HEK293 (cell line): ENCODE data around the gene ACSS1.

Experiments
- ZNF112 ChIP-seq: fragments of 450-650 bp; formaldehyde crosslinking; IDR thresholded peaks from 2 replicates; pipeline ENCODE4 v1.5.0; 2017; ENCODE audit warnings: missing biosample characterization, missing genetic modification characterization
- TF ChIP-seq, protein P1 (sequence below): fragments of 450-650 bp; formaldehyde crosslinking; IDR thresholded peaks from 2 replicates; pipeline ENCODE4 v1.5.1; 2016; ENCODE audit warnings: missing biosample characterization, missing genetic modification characterization

DNA sequence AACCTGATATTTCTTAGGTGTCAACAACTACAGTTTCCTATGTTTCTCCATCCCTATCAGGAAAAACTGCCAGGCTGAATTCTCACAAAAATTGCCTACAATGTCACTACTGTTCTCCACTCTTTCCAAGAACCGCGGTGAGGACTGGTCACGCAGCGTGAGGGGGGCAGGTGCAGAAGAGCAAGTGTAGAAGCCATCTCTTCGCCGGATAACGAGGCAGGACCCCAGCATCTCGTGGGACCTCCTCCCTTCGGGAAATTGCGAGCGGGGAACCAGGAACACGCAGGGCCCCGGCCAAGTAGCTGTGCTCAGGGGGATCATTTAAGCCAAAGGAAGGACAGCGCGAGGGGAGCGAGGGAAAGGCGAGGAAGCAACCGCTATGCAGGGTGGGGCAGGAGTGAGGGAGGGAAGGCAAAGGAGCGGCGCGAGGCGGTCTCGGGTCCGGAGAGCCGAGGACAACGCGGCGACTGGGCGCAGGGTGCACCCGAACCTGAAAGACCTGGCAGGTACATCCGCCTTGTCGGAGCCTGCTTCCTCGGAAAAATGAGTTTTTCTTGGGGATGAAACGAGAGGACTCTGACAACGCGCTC lies 65.9 kb downstream of the ACSS1 start:
- TF ChIP-seq, protein P1, sequence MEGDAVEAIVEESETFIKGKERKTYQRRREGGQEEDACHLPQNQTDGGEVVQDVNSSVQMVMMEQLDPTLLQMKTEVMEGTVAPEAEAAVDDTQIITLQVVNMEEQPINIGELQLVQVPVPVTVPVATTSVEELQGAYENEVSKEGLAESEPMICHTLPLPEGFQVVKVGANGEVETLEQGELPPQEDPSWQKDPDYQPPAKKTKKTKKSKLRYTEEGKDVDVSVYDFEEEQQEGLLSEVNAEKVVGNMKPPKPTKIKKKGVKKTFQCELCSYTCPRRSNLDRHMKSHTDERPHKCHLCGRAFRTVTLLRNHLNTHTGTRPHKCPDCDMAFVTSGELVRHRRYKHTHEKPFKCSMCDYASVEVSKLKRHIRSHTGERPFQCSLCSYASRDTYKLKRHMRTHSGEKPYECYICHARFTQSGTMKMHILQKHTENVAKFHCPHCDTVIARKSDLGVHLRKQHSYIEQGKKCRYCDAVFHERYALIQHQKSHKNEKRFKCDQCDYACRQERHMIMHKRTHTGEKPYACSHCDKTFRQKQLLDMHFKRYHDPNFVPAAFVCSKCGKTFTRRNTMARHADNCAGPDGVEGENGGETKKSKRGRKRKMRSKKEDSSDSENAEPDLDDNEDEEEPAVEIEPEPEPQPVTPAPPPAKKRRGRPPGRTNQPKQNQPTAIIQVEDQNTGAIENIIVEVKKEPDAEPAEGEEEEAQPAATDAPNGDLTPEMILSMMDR (tag by site-specific recombination): no peak
- no peak for TF ChIP-seq ZNF112 (tag by site-specific recombination)
